GM19238 (cell line): ENCODE measurements around the gene LTA.

Source experiments
- DNase-seq: peaks from one replicate; pipeline ENCODE4 v3.0.0; 2011; ENCODE audit warnings: low spot score; ENCODE audit not compliant: insufficient read length

Gene LTA

DNA sequence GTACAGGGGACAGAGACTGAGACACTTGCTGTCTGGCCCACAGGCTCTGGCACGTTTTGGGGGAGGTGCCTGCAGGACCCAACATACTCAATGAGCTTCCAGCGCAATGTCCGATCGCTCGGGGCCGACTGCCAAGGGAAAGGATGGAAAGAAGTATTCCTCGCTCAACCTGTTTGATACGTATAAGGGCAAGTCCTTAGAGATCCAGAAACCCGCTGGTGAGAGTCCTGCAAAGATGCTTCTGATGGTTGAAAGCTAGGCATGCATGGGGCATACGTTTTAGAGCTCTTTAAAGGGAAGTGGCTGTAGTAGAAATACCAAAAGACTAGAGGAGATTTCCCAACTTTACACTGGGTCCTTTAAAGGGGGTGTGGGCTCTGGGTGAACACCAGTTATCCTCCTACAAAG is 50.6 kb downstream of the LTA start:
- no peak for DNase-seq
